Right forelimb (tissue), 1 donor: ENCODE measurements around the gene RUNX2.
A peak's percentile ranks its signal among the peaks of the same experiment; 100 is the strongest.

ENCODE experiments used
- DNase-seq: peaks from one replicate; pipeline ENCODE4 v3.0.0-alpha.2; 2018

The RUNX2 gene

GRCh38 chr6:45630801-45631200, 302.7 kb downstream of the RUNX2 start:
- no peak for DNase-seq

GRCh38 chr6:45631396-45631795, 303.3 kb downstream of the RUNX2 start:
- DNase-seq, result no peak

DNA sequence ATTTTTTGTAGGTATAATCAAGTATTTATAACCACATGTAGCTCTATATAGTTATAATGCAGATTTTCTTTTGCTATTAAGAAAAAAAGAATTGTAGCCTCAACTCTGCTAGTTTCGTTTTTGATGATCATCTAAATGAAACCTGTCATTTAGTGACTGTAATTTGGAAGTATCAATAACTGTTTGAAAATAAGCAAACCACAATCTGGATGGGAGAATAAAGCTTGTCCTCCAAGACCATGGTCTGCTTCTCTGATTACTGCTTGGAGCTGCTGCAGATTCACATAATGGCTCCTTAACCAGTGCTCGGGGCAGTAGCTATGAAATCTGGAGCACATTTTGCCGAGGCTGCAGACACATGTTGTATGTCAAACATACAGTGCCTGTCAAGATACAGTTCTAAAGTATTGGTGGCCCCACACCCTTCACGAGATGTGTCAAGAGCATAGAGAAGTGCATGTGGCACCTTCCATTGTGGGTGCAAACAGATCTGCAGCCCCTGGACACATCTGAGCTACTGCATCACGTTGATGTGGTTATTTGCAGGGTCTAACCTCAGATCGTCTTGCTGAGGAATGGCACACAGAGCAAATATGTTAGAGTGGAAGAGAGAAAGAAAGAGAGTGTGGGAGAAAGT, 305.3 kb downstream of the RUNX2 start:
- no peak for DNase-seq

DNA sequence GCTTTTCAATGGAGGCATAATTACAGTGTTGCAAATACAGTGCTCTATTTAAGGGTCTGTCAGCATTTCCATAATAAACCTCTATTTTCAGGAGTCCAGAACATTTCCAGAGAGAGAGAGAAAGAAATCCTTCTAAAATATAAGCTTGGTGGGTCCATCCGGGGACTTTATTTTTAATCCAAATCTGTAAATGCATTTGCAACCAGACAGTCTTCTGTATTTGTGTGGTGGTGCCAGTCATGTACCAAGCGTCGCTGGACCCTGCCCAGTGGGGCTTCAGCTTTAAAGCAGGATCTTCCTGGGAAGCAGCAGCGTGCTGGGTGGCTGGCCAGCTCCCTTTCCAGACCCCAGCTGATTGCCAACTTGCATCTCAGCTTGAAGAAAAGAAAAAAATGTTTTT, 306.1 kb downstream of the RUNX2 start:
- DNase-seq, result no peak

DNA sequence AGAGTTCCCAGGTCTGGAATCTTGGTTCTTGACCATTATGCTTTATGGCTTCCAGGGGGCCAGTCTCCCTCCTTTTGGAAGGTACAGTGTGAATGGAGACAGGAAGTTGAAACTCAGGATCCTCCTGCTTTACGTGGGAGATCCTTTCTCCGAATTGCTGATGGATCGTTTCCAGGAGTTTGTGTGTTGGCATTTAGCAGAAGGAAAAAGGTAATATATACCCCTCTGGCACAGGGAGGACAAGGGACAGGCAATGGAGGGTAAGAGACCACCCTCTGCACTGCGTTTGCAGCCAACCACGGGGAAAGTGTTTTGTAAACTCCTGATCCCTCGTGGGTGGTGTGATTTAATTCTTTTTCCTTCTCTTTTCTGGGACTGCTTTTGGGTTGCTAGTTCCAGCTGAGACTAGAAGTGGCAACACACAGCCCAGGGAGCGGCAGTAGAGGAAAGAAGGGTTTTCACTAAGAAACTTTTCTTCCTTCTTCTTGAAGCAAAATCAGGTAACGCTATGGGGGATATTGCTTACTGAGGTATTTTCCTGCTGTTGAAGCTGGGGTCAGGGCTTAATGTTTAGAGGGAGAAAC, 307.2 kb downstream of the RUNX2 start:
- no peak for DNase-seq

- DNase-seq, result no peak
Observed at GRCh38 chr6:45637056-45637455, 308.9 kb downstream of the RUNX2 start.

GRCh38 chr6:45637611-45638257, 309.6 kb downstream of the RUNX2 start:
- DNase-seq, result peak; percentile 73

GRCh38 chr6:45640081-45640491, 312.0 kb downstream of the RUNX2 start:
- DNase-seq, result no peak

DNA sequence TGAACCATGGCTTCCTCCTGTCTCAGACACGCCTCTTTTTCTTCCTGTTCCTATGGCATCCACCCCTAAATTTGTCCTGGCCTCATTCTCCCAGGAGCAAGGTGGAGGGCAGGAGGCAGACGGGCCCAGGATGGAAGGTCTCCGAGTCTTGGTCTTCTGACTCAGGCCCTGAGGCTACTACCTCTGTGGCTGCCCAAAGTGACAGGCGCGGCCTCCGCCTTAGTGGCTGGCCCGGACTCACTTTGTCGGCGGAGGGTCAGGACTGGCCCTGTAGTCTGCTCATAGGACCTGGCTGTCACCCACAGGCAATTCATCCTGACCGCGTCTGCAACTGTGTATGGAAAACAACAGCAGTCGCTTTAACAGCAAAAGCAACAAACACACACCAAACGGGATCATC, 312.7 kb downstream of the RUNX2 start:
- no peak for DNase-seq

- no peak for DNase-seq
Observed at GRCh38 chr6:45642331-45643125, 314.4 kb downstream of the RUNX2 start.

DNA sequence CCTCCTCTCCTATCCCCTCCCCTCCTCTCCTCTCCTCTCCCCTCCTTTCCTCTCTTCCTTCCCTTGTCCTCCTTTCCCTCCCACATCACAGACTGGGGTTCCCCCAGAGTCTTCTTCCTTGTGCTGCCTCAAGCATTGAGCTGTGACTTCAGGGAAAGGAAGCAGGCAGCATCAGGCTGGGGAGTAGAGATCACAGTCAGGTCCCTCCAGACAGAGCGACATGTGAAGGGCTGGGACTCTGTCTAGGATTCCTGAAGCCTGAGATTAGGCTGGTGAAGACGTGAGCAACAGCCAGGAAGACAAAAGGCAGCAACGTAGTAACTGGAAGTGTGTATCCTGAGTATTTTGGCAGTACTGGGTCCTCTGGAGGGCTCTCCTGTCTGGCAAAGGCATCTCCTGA, 315.0 kb downstream of the RUNX2 start:
- DNase-seq, result no peak

DNA sequence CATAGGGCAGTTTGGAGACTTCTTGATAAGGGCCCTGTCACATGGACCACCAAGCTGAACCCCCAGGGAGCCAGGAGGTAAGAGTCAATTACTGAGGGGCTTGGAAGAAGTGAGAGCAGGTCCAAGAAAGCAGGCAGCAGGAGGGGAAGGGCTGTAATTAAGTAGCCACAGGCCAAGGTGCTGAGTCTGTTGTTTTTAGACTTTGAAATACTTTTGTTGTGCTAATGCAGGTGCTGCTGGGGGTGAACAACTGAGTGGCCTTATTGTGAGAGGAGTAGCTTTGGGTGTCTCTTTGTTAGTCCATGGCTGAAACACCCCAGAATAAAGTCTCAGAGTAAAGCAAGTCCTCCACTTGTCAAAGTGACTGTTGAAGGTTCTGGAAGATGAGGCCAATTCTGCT, 316.6 kb downstream of the RUNX2 start:
- no peak for DNase-seq

DNA sequence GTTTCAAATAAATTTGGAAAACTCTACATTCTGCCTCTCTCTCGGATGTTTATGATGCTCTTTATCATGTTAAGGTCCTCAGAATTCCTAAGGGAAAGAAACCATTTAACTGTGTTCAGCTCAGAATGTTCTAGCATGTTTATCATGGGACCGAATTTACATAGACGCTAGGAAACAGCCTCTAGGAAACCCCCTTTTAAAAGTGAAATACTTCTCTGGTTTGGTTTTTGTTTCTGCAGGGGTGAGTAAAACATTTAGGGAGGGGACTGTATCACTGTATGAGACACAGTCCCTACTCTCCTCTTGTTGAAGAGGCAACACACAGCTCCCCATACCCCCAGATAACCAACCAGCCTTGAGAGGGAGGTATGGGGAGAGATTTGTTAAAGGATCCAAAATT, 317.2 kb downstream of the RUNX2 start:
- no peak for DNase-seq

DNA sequence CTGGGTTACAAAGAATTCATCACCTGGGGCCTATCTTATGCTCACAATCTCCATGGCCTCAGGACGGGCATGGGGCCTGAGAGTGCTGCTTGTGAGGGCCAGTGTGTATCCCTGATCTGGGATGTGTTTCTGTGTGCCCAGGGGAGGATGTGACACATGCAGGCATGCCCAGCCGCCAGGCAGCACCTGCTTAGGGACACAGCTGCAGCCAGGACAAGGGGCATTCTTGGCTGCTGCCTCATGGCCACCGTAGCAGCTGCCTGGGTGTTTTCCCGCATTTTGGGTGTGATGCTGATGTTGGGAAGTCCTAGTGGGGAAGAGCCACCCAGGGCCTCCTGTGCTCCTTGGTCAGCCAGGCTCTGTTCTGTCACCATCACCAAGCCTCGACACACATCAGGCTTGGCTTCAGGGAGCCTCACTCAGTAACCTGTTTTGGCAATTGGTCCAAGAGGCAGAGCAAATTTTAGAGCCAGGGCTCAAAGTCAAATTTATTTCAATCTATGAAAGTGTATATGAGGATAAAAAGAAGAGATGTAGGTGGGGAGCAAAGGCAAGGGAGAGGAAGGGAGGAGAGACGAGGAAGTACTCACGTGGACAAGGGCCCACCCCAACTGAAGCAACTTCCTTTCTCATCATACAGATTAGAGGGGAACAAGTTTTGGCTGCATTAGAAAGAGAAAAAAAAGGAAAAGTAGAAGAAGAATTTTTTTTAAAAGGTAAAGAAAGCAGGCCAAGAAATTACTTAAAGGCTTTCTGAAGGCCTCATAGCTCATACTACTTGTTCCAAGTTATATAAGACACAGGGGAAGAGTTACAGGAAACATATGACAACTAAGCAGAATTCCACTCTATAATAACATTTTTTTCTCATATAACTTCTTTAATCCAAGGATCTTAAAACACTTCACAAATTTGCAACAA, 319.5 kb downstream of the RUNX2 start:
- peak; percentile 47 for DNase-seq

- DNase-seq, result peak; percentile 48
Observed at GRCh38 chr6:45648262-45648620, 320.1 kb downstream of the RUNX2 start.

GRCh38 chr6:45650524-45651135, 322.5 kb downstream of the RUNX2 start:
- peak; percentile 38 for DNase-seq

DNA sequence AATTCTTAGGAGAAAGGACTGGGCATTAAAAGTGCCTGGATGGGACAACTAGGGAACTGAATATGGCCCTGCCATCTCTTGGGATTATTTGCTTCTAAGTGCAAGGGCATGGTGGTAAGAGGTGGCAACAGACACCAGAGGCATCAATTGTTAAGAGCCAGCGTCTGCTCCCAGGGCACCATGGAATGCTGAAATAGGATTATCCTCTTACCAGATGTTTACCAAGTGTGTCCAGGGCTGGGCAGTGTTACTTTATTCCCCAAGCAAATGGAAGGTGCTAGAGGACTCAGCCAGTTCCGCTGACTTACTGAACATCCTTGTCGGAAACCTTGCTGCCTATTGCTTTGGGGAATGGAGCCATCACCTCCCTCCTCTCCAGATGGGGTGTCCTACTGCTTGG, 323.2 kb downstream of the RUNX2 start:
- DNase-seq, result no peak

DNA sequence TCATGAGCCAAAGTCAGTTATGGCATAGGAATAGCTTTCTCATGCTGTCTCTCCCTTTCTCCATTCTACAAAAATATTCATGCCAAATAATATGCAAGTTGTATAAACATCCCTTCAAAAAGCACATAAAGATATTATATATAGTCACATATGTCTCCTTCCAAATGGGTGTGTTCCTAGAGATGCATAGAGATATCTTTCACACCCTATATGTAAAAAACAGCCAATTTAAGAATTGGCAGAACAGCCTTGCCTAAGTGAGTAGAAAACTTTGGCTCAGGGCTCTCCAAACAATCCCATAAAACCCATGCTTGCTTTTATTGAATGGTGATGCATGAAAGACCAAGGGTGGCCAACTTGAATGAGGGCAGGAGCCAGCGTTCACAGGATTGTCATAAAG, 324.3 kb downstream of the RUNX2 start:
- peak; percentile 12 for DNase-seq

DNA sequence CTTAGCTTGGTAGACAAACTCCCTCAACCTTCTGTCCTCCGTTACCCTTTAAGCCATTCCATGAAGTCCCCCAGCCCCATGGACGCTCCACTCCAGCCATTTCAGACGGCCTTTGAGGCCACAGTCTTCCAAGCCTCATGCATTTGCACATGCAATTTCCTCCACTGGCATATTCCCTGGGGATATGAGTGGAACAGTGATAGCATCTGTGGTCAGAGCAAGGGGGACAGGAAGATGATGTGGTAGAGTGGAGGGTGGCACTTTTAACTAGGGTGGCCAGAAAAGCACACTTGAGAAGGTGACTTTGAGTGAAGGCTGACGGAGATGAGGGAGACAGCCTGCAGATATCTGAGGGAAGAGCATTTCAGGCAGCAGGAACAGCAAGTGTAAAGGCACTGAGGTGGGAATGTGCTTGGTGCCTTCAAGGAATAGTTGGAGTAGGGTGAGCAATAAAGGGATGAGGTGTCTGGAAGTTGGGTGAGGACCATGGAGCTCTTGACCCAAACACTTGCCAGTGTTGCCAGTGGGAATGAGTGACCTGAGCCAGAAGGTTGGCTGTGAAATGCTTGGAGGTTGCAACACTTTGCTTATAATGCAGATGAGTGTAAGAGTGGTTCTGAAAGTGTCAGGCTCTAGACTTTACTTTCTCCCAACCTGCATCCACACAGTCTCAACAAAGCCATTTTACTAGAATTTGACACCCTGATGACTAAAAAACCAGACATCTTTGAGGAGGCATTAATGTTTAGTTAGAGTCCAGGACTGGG, 325.2 kb downstream of the RUNX2 start:
- peak; percentile 30 for DNase-seq

GRCh38 chr6:45654673-45655072, 326.5 kb downstream of the RUNX2 start:
- DNase-seq, result peak; percentile 4

DNA sequence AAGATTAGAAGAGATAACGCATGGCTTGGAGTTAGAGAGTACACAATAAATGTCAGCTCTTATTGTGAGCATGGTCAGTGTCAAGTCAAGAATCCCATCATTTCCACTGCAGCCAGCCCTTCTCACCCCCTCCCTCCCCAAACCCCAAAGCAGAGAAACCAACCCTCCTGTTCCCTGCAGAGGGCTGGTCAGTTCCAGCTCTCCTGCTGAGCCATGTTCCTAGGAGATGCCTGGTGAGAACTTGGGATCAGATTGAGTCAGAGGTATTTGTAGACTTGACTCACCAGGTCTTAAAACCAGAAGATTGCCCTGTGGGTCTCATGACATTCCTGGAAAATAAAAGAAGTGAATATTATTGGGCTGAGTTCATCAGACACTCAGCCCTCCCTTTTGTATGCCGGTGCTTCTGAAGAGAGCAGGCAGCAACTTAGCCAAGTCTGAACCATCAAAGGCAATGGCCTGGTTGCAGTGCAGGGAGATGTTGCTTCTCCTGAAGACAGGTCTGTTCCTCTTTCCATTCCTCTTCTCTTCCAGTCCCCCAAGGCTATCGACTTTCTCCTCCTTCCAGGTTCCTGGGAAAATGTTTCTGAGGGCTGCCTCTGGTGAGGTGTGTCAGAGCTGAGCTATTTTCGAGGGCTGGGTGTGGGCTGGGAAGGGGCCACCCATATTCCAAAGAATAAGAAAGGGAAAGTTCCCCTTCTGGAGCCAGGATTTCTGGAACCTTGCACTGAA, 327.8 kb downstream of the RUNX2 start:
- no peak for DNase-seq
